CD4-positive, CD25-positive, alpha-beta regulatory T cell (primary cell): ENCODE results near the gene MARK2. TPM values are rescaled to one million over a fixed set of nuclear protein-coding genes. Genes with fewer than 3 reads are reported as not detected.
A peak's percentile ranks its signal among the peaks of the same experiment; 100 is the strongest.

Source experiments
- ATAC-seq, 2 donors: fragments of 150-1000 bp; cut with Tn5 transposase; one replicate each; pipeline ENCODE4 v1.10.0; 2021; ENCODE audit warnings: low read depth in 2 of 2, moderate number of reproducible peaks in 2 of 2, moderate library complexity in 1 of 2
- DNase-seq, 3 donors: peaks; one replicate each; pipeline versions ENCODE4 v3.0.0 to v3.0.0-alpha.2; 2012 to 2022; ENCODE audit warnings: mixed read lengths in 1 of 3
- H3K27ac ChIP-seq: one replicate; pipeline ENCODE4 v1.7.0; 2013; ENCODE audit warnings: mild to moderate bottlenecking, low read length; ENCODE audit not compliant: insufficient read depth, poor library complexity, severe bottlenecking
- H3K27me3 ChIP-seq: one replicate; pipeline ENCODE4 v1.7.0; 2013; ENCODE audit warnings: low read length; ENCODE audit not compliant: control insufficient read depth, insufficient read depth
- H3K36me3 ChIP-seq: one replicate; pipeline ENCODE4 v1.7.0; 2013; ENCODE audit warnings: mild to moderate bottlenecking, low read length, moderate library complexity; ENCODE audit not compliant: control insufficient read depth, insufficient read depth
- H3K4me1 ChIP-seq: 2 replicates; pipeline ENCODE4 v1.7.0; 2013; ENCODE audit warnings: mild to moderate bottlenecking, low read length; ENCODE audit not compliant: insufficient read depth, control insufficient read depth, poor library complexity, severe bottlenecking
- H3K4me3 ChIP-seq: one replicate; pipeline ENCODE4 v1.7.0; 2013; ENCODE audit warnings: low read depth, mild to moderate bottlenecking, low read length, moderate library complexity
- H3K9me3 ChIP-seq, 2 experiments: 1 replicate in 1 of 2; 2 replicates in 1 of 2; pipeline ENCODE4 v1.7.0; 2013; ENCODE audit warnings: low read length in 2 of 2, mild to moderate bottlenecking in 1 of 2, moderate library complexity in 1 of 2; ENCODE audit not compliant: control insufficient read depth in 2 of 2
- H3K27ac Mint-ChIP-seq, 3 donors: one replicate each; pipeline ENCODE4 v1.8.0; 2020 to 2022; ENCODE audit warnings: mild to moderate bottlenecking in 3 of 3, mixed read lengths in 3 of 3, moderate library complexity in 2 of 3
- H3K27me3 Mint-ChIP-seq: one replicate; pipeline ENCODE4 v1.8.0; 2022; ENCODE audit warnings: mild to moderate bottlenecking, mixed read lengths
- H3K36me3 Mint-ChIP-seq: one replicate; pipeline ENCODE4 v1.8.0; 2020; ENCODE audit warnings: mixed read lengths
- H3K4me1 Mint-ChIP-seq, 4 donors: one replicate each; pipeline ENCODE4 v1.8.0; 2020 to 2022; ENCODE audit warnings: mixed read lengths in 4 of 4, mild to moderate bottlenecking in 1 of 4
- H3K4me3 Mint-ChIP-seq, 4 donors: one replicate each; pipeline ENCODE4 v1.8.0; 2020 to 2022; ENCODE audit warnings: mild to moderate bottlenecking in 4 of 4, mixed read lengths in 4 of 4, moderate library complexity in 3 of 4
- H3K9me3 Mint-ChIP-seq, 7 donors: one replicate each; pipeline ENCODE4 v1.8.0; 2020 to 2022; ENCODE audit warnings: mixed read lengths in 7 of 7, mild to moderate bottlenecking in 3 of 7, moderate library complexity in 2 of 7
- polyA plus RNA-seq, 4 donors: library from polyadenylated mRNA; unstranded; fragments of 300-500 nt; fragmentation: Illumina TruSeq; gene quantifications; one replicate each; pipeline ENCODE4 v1.2.3, GENCODE V29; 2021
- total RNA-seq: library from RNA; stranded (reverse); gene quantifications from one replicate; pipeline ENCODE4 v1.2.3, GENCODE V29; 2022

MARK2 gene
- total and polyA plus RNA-seq, 5 donors from 2014 or later: 29.3 to 66.6 (median 38.5) TPM

DNA sequence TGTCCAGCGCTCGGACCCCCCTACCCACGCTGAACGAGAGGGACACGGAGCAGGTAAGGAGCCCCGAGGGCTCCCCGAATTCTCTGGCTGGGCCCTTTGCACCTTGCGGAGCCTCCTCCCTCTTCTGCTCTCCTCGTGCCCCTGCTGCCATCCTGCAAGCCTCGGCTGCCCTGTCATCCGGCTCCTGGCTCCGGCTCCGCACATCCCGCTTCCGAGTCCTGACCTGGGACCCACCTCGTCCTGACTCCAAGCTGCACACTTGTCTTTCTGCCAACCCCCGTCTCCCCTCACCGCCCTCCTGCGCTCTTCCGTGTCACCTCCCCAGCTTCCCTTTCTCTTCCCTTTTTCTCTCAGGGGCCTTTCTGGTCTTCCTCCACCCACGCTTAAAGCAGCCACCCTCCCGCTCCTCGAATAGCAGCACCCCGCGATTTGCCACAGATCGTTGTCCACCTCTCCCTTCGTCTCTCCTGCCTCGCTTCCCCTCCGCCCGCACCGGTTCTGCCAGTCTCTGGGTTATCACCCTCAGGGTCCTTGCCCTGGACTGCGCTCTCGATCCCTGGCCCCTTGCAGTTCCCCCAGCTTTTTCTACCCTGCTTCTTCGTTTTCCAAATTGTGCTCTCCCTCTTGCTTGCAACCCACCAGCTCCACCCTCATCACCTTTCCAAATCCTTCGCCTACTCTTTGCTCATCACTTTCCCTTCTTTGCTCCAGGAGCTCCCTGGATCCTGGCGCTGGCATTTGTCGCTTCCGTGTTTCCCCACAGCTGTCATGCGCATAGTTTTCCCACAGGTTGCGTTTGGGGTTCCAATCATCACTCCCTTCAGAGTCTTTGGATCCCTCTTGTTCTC is 822 bp downstream of the MARK2 start:
- H3K4me1 Mint-ChIP-seq: peaks cover 11 to 66% (median 62%) of the 10 kb centered on the region in 4 donors
- Histone ChIP-seq H3K9me3 (no peaks in the 10 kb centered on the region), H3K4me3 (peak overlapping the region; percentile 94), H3K36me3 (peaks cover 31% of the 10 kb centered on the region), H3K4me1 (peaks cover 51% of the 10 kb centered on the region), H3K27me3 (no peaks in the 10 kb centered on the region), H3K27ac (peak overlapping the region; percentile 64)
- peaks cover 14% of the 10 kb centered on the region for H3K36me3 Mint-ChIP-seq
- peak overlapping the region; percentile 80 to 96 (median 95) for H3K27ac Mint-ChIP-seq
- ATAC-seq: no peak
- peak in 2 of 3 donors; percentile 25 to 34 for DNase-seq
- peak overlapping the region; percentile 89 to 97 (median 94) for H3K4me3 Mint-ChIP-seq
- H3K9me3 Mint-ChIP-seq: no peaks in the 10 kb centered on the region
- H3K27me3 Mint-ChIP-seq: no peaks in the 10 kb centered on the region

DNA sequence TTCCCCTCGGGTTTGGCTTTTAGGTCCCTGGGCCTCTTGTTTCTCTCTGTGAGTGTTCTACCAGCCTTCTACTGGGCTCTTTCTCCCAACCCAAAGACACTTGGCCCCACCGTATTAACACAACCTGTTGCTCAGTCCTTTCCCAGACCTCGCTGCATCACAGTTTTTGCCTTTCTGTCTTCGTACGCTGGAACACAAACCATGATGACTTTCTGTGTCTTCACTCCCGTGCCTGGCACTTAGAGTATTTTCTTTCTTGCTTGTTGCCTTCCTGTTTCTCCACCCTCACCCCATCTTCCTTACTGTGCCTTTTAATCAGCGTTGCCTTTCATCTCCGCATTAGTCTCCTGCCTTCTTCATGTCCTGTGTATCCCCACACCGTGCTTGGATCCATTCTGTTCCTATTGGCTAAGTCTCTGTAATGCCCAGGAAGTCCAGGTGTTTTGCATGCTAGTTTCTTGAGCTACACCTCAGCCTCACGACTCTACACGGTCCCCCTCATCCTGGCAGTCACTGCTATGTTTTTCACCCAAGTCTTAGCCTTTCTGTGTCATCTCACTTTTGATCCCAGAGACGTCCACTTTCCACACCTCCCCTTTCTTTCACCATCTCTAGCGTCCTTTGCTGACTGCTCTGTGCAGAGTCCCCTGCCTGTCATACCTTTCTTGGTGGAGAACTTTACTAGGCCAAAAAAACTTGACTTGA is 1.6 kb downstream of the MARK2 start:
- Histone ChIP-seq H3K27ac (peak overlapping the region; percentile 55), H3K4me3 (peak overlapping the region; percentile 94), H3K36me3 (peaks cover 35% of the 10 kb centered on the region), H3K4me1 (peaks cover 59% of the 10 kb centered on the region), H3K9me3 (no peaks in the 10 kb centered on the region), H3K27me3 (no peaks in the 10 kb centered on the region)
- peak overlapping the region; percentile 80 to 95 (median 84) for H3K27ac Mint-ChIP-seq
- ATAC-seq (no peak), DNase-seq (peak in 2 of 3 donors; percentile 22 to 47)
- H3K4me1 Mint-ChIP-seq: peaks cover 11 to 74% (median 67%) of the 10 kb centered on the region in 4 donors
- peaks cover 14% of the 10 kb centered on the region for H3K36me3 Mint-ChIP-seq
- H3K27me3 Mint-ChIP-seq: no peaks in the 10 kb centered on the region
- peak overlapping the region; percentile 89 to 97 (median 94) for H3K4me3 Mint-ChIP-seq
- H3K9me3 Mint-ChIP-seq: no peaks in the 10 kb centered on the region

DNA sequence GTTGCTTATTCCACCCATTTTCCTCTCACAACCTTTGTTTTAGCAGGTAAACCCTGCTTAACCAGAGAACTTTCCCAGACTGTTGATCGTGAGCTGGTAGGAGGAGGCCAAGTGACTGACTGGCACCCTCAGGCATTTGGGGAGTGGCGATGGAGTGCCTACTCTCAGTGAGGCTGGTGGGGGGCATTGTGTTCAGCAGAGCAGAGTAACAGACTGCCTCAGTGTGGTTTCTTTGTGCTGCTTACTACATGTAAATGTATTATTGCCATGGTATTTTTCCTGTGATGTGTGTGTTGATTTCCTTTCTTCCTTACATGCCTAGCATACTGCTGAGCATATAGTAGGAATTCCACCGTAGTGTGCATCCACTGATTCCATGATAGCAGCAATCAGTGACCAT is 2.6 kb downstream of the MARK2 start:
- Histone ChIP-seq H3K9me3 (no peaks in the 10 kb centered on the region), H3K27ac (no peak overlapping the region), H3K4me3 (peak overlapping the region; percentile 94), H3K36me3 (peaks cover 35% of the 10 kb centered on the region), H3K4me1 (peaks cover 60% of the 10 kb centered on the region), H3K27me3 (no peaks in the 10 kb centered on the region)
- ATAC-seq (no peak), DNase-seq (no peak)
- Mint-ChIP-seq H3K27ac (peak overlapping the region; percentile 11 to 95 (median 80)), H3K4me3 (peak overlapping the region; percentile 89 to 97 (median 94)), H3K36me3 (peaks cover 14% of the 10 kb centered on the region), H3K9me3 (no peaks in the 10 kb centered on the region), H3K27me3 (no peaks in the 10 kb centered on the region), H3K4me1 (peaks cover 11 to 78% (median 69%) of the 10 kb centered on the region in 4 donors)

DNA sequence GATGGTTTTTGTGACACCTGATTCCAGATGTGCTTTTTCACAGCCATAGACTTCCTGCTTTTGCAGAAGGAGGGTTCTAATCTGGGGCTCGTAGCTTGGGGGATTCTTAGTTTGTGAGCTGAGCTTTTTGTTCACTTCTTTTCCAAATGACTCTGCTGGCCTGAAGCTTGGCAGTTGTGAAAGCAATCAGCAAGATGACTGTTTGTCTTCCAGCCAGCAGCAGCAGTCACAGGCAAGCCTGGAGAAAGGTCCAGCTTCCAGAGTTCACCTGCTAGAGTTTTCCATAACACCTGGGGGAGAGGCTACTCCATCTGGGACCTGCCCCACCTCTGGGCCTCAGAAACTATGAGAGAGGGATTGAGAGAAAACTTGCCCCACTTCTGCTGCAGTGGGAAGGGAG is 4.1 kb downstream of the MARK2 start:
- Histone ChIP-seq H3K4me3 (no peak overlapping the region), H3K27ac (no peak overlapping the region)
- H3K36me3 Mint-ChIP-seq: peaks cover 18% of the 10 kb centered on the region

DNA sequence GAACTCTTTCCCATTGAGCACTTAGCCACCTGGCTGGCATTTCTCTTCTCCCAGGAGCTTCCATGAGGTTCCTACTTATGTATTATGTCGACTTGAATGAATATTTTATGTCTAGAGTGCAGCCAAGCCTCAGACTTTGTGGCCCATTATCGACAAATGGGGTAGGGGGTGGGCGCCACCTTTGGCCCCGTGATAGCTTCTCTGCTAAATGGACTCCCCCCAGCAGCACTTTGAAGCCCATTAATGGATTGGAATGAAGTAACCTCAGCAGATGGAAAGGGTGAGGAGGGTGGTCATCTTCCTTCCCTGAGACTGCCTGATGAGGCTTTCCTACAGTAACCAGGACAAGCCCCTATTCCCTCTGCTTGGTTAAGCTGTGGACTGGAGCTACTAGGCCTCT is 5.9 kb downstream of the MARK2 start:
- Histone ChIP-seq H3K4me1 (peaks cover 61% of the 10 kb centered on the region), H3K27ac (no peak overlapping the region), H3K4me3 (no peak overlapping the region), H3K9me3 (no peaks in the 10 kb centered on the region), H3K36me3 (peaks cover 52% of the 10 kb centered on the region), H3K27me3 (no peaks in the 10 kb centered on the region)
- no peak for ATAC-seq
- H3K36me3 Mint-ChIP-seq: peaks cover 20% of the 10 kb centered on the region
- no peaks in the 10 kb centered on the region for H3K27me3 Mint-ChIP-seq
- peak overlapping the region in 2 of 4 donors; percentile 52 to 69 for H3K4me3 Mint-ChIP-seq
- H3K4me1 Mint-ChIP-seq: peaks cover 5 to 89% (median 74%) of the 10 kb centered on the region in 4 donors
- no peaks in the 10 kb centered on the region for H3K9me3 Mint-ChIP-seq
- no peak overlapping the region for H3K27ac Mint-ChIP-seq
- DNase-seq: no peak

More for the DNA sequence above, 4.1 kb downstream of the MARK2 start:
- DNase-seq (no peak), ATAC-seq (no peak)
- Histone ChIP-seq H3K27me3 (no peaks in the 10 kb centered on the region), H3K36me3 (peaks cover 45% of the 10 kb centered on the region), H3K4me1 (peaks cover 61% of the 10 kb centered on the region), H3K9me3 (no peaks in the 10 kb centered on the region)
- Mint-ChIP-seq H3K27me3 (no peaks in the 10 kb centered on the region), H3K9me3 (no peaks in the 10 kb centered on the region), H3K27ac (peak overlapping the region; percentile 11 to 87 (median 80)), H3K4me1 (peaks cover 10 to 78% (median 69%) of the 10 kb centered on the region in 4 donors), H3K4me3 (peak overlapping the region; percentile 36 to 94 (median 71))

DNA sequence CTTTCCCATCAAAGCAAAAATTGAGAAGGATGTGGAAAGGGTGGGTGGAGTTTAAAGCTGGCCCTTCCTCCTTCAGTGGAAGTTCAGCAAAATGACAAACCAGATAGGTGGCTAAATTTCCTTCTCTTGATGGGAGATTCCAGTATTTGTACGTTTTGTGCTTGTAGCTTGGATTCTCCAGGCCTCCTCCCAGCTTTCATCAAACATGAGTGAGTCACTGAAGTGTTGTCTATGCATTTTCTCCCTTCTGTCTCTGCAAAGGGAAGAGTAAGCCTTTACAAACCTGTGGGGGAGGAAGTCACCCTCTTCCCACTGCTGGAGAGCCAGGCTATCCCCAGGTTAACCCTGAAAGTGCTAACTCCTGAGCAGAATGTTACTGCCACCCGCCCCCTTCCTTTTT is 6.4 kb downstream of the MARK2 start:
- Mint-ChIP-seq H3K4me3 (peak overlapping the region in 2 of 4 donors; percentile 31 to 52), H3K9me3 (no peaks in the 10 kb centered on the region), H3K4me1 (peaks cover 5 to 89% (median 74%) of the 10 kb centered on the region in 4 donors), H3K27me3 (no peaks in the 10 kb centered on the region), H3K27ac (peak overlapping the region; percentile 17 to 74 (median 51)), H3K36me3 (peaks cover 20% of the 10 kb centered on the region)
- no peak overlapping the region for H3K4me3 ChIP-seq
- peaks cover 53% of the 10 kb centered on the region for H3K36me3 ChIP-seq
- ATAC-seq (no peak), DNase-seq (no peak)
- no peaks in the 10 kb centered on the region for H3K27me3 ChIP-seq
- H3K4me1 ChIP-seq: peaks cover 56% of the 10 kb centered on the region
- no peaks in the 10 kb centered on the region for H3K9me3 ChIP-seq
- no peak overlapping the region for H3K27ac ChIP-seq

DNA sequence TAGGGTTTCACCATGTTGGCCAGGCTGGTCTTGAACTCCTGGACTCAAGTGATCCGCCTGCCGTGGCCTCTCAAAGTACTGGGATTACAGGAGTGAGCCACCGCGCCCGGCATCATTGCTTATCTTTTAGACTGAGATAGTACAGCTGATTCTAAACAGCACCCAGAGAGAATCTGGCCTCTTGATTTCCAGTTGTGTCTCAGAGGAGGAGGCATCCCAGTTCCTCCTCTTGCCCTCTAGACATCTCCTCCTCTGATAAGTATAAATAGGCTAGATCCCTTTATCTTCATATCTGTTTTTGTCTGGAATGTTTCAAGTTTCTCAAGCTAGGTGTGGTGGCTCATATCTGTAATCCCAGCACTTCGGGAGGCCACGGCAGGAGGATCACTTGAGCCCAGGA is 7.0 kb downstream of the MARK2 start:
- peaks cover 5 to 89% (median 74%) of the 10 kb centered on the region in 4 donors for H3K4me1 Mint-ChIP-seq
- Histone ChIP-seq H3K36me3 (peaks cover 53% of the 10 kb centered on the region), H3K27ac (no peak overlapping the region), H3K4me3 (no peak overlapping the region), H3K27me3 (no peaks in the 10 kb centered on the region), H3K4me1 (peaks cover 56% of the 10 kb centered on the region), H3K9me3 (no peaks in the 10 kb centered on the region)
- H3K27ac Mint-ChIP-seq: peak overlapping the region; percentile 17 to 74 (median 62)
- ATAC-seq: no peak
- peak overlapping the region in 2 of 4 donors; percentile 31 to 52 for H3K4me3 Mint-ChIP-seq
- no peak for DNase-seq
- no peaks in the 10 kb centered on the region for H3K9me3 Mint-ChIP-seq
- peaks cover 16% of the 10 kb centered on the region for H3K36me3 Mint-ChIP-seq
- no peaks in the 10 kb centered on the region for H3K27me3 Mint-ChIP-seq
